HEK293 (cell line): Measurements from ENCODE around the gene AFF3.

Source experiments
- CTCF ChIP-seq: fragments of 450-650 bp; formaldehyde crosslinking; IDR thresholded peaks from 2 replicates; pipeline ENCODE4 v1.5.1; 2016; ENCODE audit warnings: missing biosample characterization, missing genetic modification characterization
- GLIS2 ChIP-seq: fragments of 450-650 bp; formaldehyde crosslinking; IDR thresholded peaks from 2 replicates; pipeline ENCODE4 v1.5.1; 2016; ENCODE audit warnings: missing biosample characterization, missing genetic modification characterization
- SP2 ChIP-seq: fragments of 450-650 bp; formaldehyde crosslinking; IDR thresholded peaks from 2 replicates; pipeline ENCODE4 v1.5.1; 2016; ENCODE audit warnings: missing biosample characterization, missing genetic modification characterization
- ZNF155 ChIP-seq: fragments of 450-650 bp; formaldehyde crosslinking; IDR thresholded peaks from 2 replicates; pipeline ENCODE4 v1.5.1; 2016; ENCODE audit warnings: missing biosample characterization, missing genetic modification characterization
- ZNF274 ChIP-seq, 2 experiments: fragments of 200-500 bp in 1 of 2; fragments of 450-650 bp in 1 of 2; sonication (Bioruptor generic) in 1 of 2; formaldehyde crosslinking in 1 of 2; IDR thresholded peaks; 2 replicates each; pipeline versions ENCODE4 v1.5.1 to v1.6.1; 2014 to 2016; ENCODE audit warnings: borderline replicate concordance in 1 of 2, inconsistent platforms in 1 of 2, low read length in 1 of 2, missing biosample characterization in 1 of 2, missing genetic modification characterization in 1 of 2
- ZNF324 ChIP-seq: fragments of 450-650 bp; formaldehyde crosslinking; IDR thresholded peaks from 2 replicates; pipeline ENCODE4 v1.5.1; 2016; ENCODE audit warnings: missing biosample characterization, missing genetic modification characterization
- ZNF404 ChIP-seq: fragments of 450-650 bp; formaldehyde crosslinking; IDR thresholded peaks from 2 replicates; pipeline ENCODE4 v1.5.1; 2017; ENCODE audit warnings: missing biosample characterization, missing genetic modification characterization
- ZNF501 ChIP-seq: fragments of 450-650 bp; formaldehyde crosslinking; IDR thresholded peaks from 2 replicates; pipeline ENCODE4 v1.5.1; 2016; ENCODE audit warnings: missing biosample characterization, missing genetic modification characterization
- ZNF560 ChIP-seq: fragments of 450-650 bp; formaldehyde crosslinking; IDR thresholded peaks from 2 replicates; pipeline ENCODE4 v1.5.1; 2017; ENCODE audit warnings: missing biosample characterization, missing genetic modification characterization, borderline replicate concordance
- ZNF707 ChIP-seq: fragments of 450-650 bp; formaldehyde crosslinking; IDR thresholded peaks from 2 replicates; pipeline ENCODE4 v1.5.1; 2016; ENCODE audit warnings: missing biosample characterization, missing genetic modification characterization
- TF ChIP-seq, protein P1 (sequence below): fragments of 450-650 bp; formaldehyde crosslinking; IDR thresholded peaks from 2 replicates; pipeline ENCODE4 v1.5.1; 2016; ENCODE audit warnings: missing biosample characterization, missing genetic modification characterization, low read depth
- TF ChIP-seq, protein P2 (sequence below): fragments of 450-650 bp; formaldehyde crosslinking; IDR thresholded peaks from 2 replicates; pipeline ENCODE4 v1.5.1; 2016; ENCODE audit warnings: missing biosample characterization, missing genetic modification characterization

GRCh38 chr2:100106460-100106859 lies 35.9 kb downstream of the AFF3 start:
- TF ChIP-seq ZNF155 (tag by site-specific recombination): no peak
- no peak for TF ChIP-seq ZNF324 (tag by site-specific recombination)
- TF ChIP-seq GLIS2: no peak
- TF ChIP-seq ZNF501 (tag by site-specific recombination): no peak
- TF ChIP-seq CTCF (tag by site-specific recombination): no peak
- TF ChIP-seq SP2 (tag by site-specific recombination): no peak
- TF ChIP-seq, protein P1, sequence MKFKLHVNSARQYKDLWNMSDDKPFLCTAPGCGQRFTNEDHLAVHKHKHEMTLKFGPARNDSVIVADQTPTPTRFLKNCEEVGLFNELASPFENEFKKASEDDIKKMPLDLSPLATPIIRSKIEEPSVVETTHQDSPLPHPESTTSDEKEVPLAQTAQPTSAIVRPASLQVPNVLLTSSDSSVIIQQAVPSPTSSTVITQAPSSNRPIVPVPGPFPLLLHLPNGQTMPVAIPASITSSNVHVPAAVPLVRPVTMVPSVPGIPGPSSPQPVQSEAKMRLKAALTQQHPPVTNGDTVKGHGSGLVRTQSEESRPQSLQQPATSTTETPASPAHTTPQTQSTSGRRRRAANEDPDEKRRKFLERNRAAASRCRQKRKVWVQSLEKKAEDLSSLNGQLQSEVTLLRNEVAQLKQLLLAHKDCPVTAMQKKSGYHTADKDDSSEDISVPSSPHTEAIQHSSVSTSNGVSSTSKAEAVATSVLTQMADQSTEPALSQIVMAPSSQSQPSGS (tag by site-specific recombination): no peak
- no peak for TF ChIP-seq ZNF274 (IDR thresholded peaks at IDR 0.05; ENCODE audit: low read length)
- TF ChIP-seq ZNF274 (tag by site-specific recombination; IDR thresholded peaks at IDR 0.05; ENCODE audit: borderline replicate concordance): no peak
- TF ChIP-seq ZNF404 (tag by site-specific recombination): no peak
- TF ChIP-seq, protein P2, sequence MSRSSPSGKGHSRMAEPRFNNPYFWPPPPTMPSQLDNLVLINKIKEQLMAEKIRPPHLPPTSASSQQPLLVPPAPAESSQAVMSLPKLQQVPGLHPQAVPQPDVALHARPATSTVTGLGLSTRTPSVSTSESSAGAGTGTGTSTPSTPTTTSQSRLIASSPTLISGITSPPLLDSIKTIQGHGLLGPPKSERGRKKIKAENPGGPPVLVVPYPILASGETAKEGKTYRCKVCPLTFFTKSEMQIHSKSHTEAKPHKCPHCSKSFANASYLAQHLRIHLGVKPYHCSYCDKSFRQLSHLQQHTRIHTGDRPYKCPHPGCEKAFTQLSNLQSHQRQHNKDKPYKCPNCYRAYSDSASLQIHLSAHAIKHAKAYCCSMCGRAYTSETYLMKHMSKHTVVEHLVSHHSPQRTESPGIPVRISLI (tag by site-specific recombination): no peak
- TF ChIP-seq ZNF707 (tag by site-specific recombination): no peak
- no peak for TF ChIP-seq ZNF560
